DMS114 treated with DMSO at 0.1 percent for 48 hours (cell line): ENCODE measurements around the gene PPP1CB.
"Not testable (repeated sequence)": the region's sequence is repeated elsewhere in the genome, so short reads cannot be mapped to it uniquely, and the experiment has no call there.

ENCODE experiments used
- DNase-seq: peaks from one replicate; lab custom pipeline; 2025; ENCODE audit not compliant: unreplicated experiment; lab: John Stamatoyannopoulos, UW

The PPP1CB gene

DNA sequence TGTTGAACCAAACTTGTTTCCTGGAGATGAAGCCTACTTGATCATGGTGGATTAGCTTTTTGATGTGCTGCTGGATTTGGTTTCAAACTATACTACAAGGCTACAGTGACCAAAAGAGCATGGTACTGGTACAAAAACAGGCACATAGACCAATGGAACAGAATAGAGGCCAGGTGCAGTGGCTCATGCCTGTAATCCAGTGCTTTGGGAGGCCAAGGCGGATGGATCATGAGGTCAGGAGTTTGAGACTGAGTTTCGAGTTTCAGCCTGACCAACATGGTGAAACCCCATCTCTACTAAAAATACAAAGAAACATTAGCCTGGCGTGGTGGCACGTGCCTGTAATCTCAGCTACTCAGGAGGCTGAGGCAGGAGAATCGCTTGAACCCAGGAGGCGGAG lies 9.0 kb upstream of the PPP1CB start:
- not testable (repeated sequence) for DNase-seq

- DNase-seq = no peak
Measured at GRCh38 chr2:28745225-28745624, 6.4 kb upstream of the PPP1CB start.

DNA sequence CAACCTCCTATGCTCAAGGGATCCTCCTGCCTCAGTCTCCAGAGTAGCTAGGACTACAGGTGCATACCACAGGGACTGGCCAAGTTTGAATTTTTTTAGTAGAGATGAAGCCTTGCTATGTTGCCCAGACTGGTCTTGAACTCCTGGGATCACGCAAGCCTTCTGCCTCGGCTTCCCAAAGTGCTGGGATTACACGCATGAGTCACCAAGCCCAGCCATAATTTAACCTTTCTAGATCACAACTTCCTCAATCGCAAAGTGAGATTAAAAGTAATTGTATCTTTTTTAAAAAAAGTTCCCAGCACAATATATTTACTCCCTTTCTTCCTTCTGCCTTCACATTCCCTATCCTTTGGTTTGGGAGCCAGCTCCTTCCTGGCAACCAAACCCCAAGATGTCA lies 5.8 kb upstream of the PPP1CB start:
- DNase-seq = no peak

DNA sequence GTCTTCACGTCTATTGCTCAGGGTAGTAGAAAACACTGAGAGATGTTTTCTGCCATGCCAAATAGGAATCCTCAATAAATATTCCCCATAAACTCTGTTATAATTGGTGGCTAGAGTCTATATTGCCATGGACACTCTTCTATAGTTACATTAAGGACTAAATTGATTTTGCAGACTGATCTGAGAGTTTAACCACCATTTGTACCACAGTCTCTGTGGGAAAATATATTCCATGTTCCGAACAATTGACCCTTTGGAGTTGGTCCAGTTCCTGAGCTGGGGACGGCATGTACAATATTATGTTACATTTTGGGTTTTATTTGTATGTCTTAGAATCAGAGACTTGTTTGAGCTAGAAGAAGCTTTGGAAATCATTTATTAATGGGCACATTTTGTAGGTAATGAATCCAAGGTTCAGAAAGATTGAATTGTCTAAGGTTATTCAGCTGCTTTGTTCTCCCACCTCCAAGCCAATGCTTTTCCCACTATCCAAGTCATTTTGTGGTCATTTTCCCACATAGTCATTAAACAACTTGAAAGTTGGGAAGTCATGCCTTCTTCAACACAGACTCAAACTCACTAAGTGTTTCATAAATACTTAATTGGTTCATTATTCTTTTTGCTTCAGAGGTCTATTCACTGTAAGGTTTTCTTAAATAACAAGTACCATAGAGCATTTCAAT lies 5.1 kb upstream of the PPP1CB start:
- no peak for DNase-seq

GRCh38 chr2:28747714-28748113 lies 3.9 kb upstream of the PPP1CB start:
- no peak for DNase-seq

DNA sequence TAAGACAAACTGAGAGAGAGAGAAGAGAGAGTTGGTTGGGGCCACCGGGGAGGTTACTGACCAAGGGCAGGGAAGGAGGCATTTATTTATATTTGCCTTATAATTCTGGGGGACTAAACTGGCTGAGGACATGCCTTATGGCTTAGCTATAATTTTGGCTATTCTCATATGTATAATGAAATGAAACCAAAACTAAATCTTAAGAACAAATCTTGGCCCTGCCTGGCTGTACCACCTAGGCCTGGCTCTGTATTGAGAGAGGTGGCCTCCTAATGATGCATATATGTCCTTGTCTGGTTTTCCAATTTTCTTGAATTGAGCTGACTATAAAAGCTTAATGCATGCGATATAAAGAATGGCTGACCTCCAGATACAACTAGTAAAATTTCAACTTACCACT lies 3.5 kb upstream of the PPP1CB start:
- DNase-seq = no peak

GRCh38 chr2:28748941-28749340 lies 2.7 kb upstream of the PPP1CB start:
- no peak for DNase-seq

DNA sequence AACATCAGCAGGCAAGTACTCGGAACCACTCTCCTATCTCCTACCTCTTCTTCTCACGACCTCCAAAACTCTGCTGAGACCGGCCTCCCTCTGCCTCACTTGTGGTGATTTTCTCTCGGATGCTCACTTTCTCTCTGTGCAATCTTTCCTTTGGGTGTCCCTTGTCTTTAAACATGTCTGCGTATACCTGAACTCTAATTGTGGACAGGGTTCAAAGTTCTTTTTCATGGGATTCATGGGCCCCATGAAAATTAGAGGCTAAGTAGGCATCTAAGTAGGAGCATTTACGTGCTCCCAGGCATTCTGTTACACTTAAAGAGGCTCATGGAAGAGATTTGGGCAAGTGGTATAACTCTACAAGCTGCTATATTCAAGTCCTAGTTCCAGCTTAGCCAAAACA lies 2.1 kb upstream of the PPP1CB start:
- no peak for DNase-seq

- DNase-seq = no peak
Measured at GRCh38 chr2:28750316-28751251, 1.0 kb upstream of the PPP1CB start.

DNA sequence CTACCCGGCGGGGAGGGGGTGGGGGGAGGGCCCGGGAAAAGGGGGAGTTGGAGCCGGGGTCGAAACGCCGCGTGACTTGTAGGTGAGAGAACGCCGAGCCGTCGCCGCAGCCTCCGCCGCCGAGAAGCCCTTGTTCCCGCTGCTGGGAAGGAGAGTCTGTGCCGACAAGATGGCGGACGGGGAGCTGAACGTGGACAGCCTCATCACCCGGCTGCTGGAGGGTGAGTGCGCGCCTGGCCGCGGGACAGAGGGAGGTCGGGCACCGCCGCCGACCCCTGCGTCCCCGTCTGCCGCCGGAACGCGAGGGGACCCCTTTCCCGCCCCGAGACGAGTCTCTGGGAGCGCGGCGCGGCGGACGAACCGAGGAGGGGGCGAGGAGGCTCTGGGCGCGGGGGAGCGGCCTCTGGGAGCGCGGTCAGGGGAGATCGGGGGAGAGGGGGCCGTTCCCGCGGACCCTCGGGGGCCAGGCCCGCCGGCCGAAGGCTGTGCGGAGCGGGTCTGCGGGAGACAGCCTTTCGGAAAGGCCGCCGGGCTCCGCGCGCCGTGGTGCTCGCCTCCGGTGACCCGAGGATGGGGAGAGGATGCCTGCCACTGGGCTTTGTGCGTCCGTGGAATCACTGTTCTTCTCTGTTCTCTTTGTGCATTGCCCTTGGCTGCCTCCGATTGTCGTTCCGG lies 463 bp downstream of the PPP1CB start:
- peak; percentile 84 for DNase-seq

- DNase-seq = peak; percentile 19
Measured at GRCh38 chr2:28752631-28753376, 1.2 kb downstream of the PPP1CB start.

- DNase-seq = no peak
Measured at GRCh38 chr2:28754321-28754720, 2.7 kb downstream of the PPP1CB start.

DNA sequence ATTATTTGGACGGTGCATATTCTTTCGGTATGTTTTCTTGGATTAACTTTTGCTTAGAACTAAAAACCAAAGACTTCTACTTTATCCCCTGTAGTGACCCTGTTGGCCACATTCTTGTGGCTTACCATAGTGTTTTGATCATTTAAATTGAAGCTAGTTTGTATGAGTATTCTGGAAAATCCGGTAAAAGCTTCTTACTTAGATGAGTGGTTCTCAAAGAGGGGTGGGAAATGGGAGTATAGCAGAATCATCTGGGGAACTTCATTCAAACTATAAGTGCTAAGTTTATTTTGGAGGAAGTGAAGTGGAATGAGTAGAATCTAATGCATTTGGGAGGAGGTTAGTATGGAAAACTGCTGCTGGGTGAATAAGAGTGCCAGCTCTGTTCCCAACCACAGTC lies 3.8 kb downstream of the PPP1CB start:
- DNase-seq = no peak

- no peak for DNase-seq
Measured at GRCh38 chr2:28758459-28758858, 6.8 kb downstream of the PPP1CB start.

DNA sequence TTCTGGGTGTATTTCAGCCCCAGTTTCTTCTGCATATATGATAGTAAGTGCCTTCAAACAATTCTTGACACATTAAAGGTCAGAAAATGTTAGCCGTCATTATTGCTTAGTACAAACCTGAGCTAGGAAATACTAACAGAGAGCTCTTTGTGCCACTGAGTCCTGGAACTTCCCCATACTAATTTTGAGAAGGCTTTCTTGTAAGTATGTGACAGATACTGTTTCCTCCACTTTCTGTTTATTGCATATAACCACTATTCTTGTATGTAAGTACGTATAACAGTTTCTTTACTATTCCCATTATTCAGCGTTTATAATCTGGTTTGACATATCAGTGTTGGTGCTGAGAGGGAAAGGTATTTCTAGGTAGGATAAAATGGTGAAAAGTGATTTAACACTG lies 9.8 kb downstream of the PPP1CB start:
- DNase-seq = no peak

- no peak for DNase-seq
Measured at GRCh38 chr2:28764909-28765711, 13.5 kb downstream of the PPP1CB start.

DNA sequence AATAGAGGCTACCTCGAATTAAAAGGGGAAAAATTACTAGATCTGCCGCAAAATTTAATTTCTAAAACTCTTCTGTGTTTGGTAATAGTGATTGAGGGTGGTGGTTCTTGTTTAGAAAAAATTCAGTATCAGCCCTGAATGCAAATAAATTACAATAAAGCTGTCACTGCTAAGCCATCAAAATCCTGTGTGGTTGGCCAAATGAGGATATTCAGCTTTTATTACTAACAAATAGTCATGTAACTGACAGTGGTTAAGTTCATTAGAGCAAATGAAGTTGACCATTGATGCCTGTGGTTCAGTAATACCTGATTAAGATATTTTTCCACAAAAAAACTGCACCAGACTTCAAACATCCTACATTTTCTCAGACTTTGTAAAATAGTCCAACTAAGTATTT lies 14.4 kb downstream of the PPP1CB start:
- DNase-seq = no peak

DNA sequence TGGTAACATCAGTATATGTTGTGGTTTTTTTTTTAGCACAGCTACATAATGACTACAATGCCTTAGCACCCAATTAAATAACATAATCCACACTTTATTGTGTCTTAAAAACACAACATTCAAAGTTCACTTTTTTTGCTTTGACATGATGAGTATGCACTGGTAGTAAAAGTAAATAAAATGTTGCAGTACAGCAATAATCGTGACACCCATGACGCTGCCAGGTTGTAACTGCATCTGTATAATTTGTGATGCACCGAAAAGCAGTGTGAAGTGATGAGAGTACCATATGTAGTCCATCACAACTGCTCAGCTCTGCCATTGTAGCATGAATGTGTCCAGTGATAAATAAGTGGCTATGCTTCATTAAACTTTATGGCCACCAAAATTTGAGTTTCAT lies 15.7 kb downstream of the PPP1CB start:
- no peak for DNase-seq

- no peak for DNase-seq
Measured at GRCh38 chr2:28768422-28768821, 16.8 kb downstream of the PPP1CB start.

GRCh38 chr2:28768952-28769351 lies 17.3 kb downstream of the PPP1CB start:
- no peak for DNase-seq
